GM21423 (cell line): ENCODE results near the gene SLC5A6.
"Not testable (repeated sequence)": the region's sequence is repeated elsewhere in the genome, so short reads cannot be mapped to it uniquely, and the experiment has no call there.

ENCODE experiments used
- ATAC-seq: cut with Tn5 transposase; IDR thresholded peaks from one replicate; pipeline ENCODE4 v1.9.1; 2021; ENCODE audit warnings: mild to moderate bottlenecking, moderate library complexity; ENCODE audit not compliant: unreplicated experiment

The SLC5A6 gene

GRCh38 chr2:27177441-27178351 lies 34.4 kb downstream of the SLC5A6 start:
- no peak for ATAC-seq

GRCh38 chr2:27175781-27176180 lies 36.3 kb downstream of the SLC5A6 start:
- ATAC-seq = not testable (repeated sequence)

GRCh38 chr2:27175330-27175729 lies 36.7 kb downstream of the SLC5A6 start:
- no peak for ATAC-seq

GRCh38 chr2:27174638-27175037 lies 37.4 kb downstream of the SLC5A6 start:
- no peak for ATAC-seq

GRCh38 chr2:27171351-27171848 lies 40.7 kb downstream of the SLC5A6 start:
- ATAC-seq = no peak

GRCh38 chr2:27170581-27171337 lies 41.3 kb downstream of the SLC5A6 start:
- ATAC-seq = no peak

GRCh38 chr2:27164960-27165763 lies 46.9 kb downstream of the SLC5A6 start:
- no peak for ATAC-seq

GRCh38 chr2:27162151-27163121 lies 49.6 kb downstream of the SLC5A6 start:
- no peak for ATAC-seq

GRCh38 chr2:27160191-27160590 lies 51.9 kb downstream of the SLC5A6 start:
- no peak for ATAC-seq

- ATAC-seq = no peak
Observed at GRCh38 chr2:27159271-27159670, 52.8 kb downstream of the SLC5A6 start.

- ATAC-seq = no peak
Observed at GRCh38 chr2:27158468-27158867, 53.6 kb downstream of the SLC5A6 start.

- no peak for ATAC-seq
Observed at GRCh38 chr2:27155069-27155520, 57.0 kb downstream of the SLC5A6 start.

GRCh38 chr2:27154488-27154887 lies 57.6 kb downstream of the SLC5A6 start:
- no peak for ATAC-seq

- no peak for ATAC-seq
Observed at GRCh38 chr2:27152796-27153464, 59.1 kb downstream of the SLC5A6 start.

- no peak for ATAC-seq
Observed at GRCh38 chr2:27152102-27152795, 59.8 kb downstream of the SLC5A6 start.

GRCh38 chr2:27150639-27151230 lies 61.3 kb downstream of the SLC5A6 start:
- no peak for ATAC-seq
